Activated CD8-positive, alpha-beta memory T cell treated with anti-CD3 and anti-CD28 coated beads for 36 hours (primary cell): ENCODE data around the gene KCNMA1. TPM values are rescaled to one million over a fixed set of nuclear protein-coding genes. Genes with fewer than 3 reads are reported as not detected.

Experiments
- CTCF ChIA-PET: fragments of 350-600 bp; sonication (Branson Sonifier 250); formaldehyde crosslinking; loops from one replicate; lab custom pipeline; 2021; ENCODE audit warnings: antibody characterized with exemption; lab: Charles Lee
- POLR2A ChIA-PET: fragments of 350-600 bp; sonication (Branson Sonifier 250); formaldehyde crosslinking; loops from one replicate; lab custom pipeline; 2021; ENCODE audit warnings: antibody characterized with exemption; lab: Charles Lee
- total RNA-seq, 2 experiments: library from RNA; stranded (reverse); gene quantifications; one replicate each; pipeline ENCODE4 v1.2.3, GENCODE V29; 2021

The KCNMA1 gene
- total RNA-seq, 2 experiments from 2014 or later = not detected

GRCh38 chr10:77478962-77479359 lies 158.6 kb downstream of the KCNMA1 start:
- POLR2A ChIA-PET = no interaction called here
- CTCF ChIA-PET = no interaction called here

- CTCF ChIA-PET = no interaction called here
- POLR2A ChIA-PET = no interaction called here
These were observed 159.2 kb downstream of the KCNMA1 start for GRCh38 chr10:77478247-77478961.

GRCh38 chr10:77475522-77475921 lies 162.1 kb downstream of the KCNMA1 start:
- ChIA-PET CTCF (no interaction called here), POLR2A (no interaction called here)

GRCh38 chr10:77474939-77475338 lies 162.7 kb downstream of the KCNMA1 start:
- POLR2A ChIA-PET = no interaction called here
- CTCF ChIA-PET = no interaction called here

- POLR2A ChIA-PET = no interaction called here
- CTCF ChIA-PET = no interaction called here
These were observed 163.2 kb downstream of the KCNMA1 start for GRCh38 chr10:77474386-77474785.

DNA sequence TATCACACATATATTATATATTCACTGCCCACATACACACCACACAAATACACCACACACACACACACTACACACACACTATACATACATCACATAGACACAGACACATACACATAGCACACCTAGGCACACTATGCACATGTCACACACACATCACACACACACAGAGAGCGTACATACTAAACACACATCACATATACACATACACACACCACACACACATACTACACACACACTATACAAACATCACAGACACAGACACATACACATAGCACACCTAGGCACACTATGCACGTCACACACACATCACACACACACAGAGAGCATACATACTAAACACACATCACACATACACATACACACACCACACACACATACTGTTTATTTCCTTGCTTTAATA lies 165.5 kb downstream of the KCNMA1 start:
- ChIA-PET POLR2A (no interaction called here), CTCF (no interaction called here)

GRCh38 chr10:77471069-77471536 lies 166.5 kb downstream of the KCNMA1 start:
- CTCF ChIA-PET = no interaction called here
- POLR2A ChIA-PET = no interaction called here

- POLR2A ChIA-PET = no interaction called here
- CTCF ChIA-PET = no interaction called here
These were observed 170.1 kb downstream of the KCNMA1 start for GRCh38 chr10:77467422-77467963.

DNA sequence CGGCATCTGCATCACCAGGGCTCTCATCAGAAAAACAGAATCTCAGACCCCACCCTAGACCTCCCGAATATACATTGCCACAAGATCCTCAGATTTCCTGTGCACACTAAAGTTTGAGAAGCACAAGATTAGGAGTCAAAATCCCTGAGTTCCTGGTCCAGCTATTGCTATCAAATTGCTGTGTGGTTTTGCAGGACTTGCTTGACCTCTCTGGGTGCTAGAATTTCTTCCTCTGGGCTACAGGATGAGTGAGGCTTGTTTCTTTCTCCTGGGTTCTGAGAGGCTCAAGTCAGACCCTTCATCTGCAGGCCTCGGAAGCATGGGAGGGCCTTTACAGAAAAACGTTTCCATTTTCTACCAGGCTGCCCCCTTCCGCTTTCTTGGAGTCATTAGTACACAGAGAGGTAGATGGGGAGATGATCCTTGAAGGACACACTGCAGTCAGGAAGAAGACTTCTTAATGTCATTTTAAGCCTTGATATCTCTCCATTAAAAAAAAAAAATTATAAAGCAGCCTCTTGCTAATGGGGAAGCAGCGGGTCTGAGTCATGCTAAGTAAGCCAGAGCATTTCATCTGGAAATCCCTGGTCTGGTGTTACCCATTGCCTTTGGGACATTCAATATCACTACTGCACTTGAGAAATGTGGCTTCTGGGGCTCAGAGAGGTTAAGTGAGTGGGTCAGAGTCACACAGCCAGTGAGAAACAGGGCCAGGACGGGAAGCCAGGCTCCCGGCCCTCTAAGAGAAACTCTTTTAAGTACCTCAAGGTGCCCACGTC lies 173.5 kb downstream of the KCNMA1 start:
- POLR2A ChIA-PET = no interaction called here
- CTCF ChIA-PET = no interaction called here

- POLR2A ChIA-PET = no interaction called here
- CTCF ChIA-PET = no interaction called here
These were observed 174.1 kb downstream of the KCNMA1 start for GRCh38 chr10:77463499-77463898.

DNA sequence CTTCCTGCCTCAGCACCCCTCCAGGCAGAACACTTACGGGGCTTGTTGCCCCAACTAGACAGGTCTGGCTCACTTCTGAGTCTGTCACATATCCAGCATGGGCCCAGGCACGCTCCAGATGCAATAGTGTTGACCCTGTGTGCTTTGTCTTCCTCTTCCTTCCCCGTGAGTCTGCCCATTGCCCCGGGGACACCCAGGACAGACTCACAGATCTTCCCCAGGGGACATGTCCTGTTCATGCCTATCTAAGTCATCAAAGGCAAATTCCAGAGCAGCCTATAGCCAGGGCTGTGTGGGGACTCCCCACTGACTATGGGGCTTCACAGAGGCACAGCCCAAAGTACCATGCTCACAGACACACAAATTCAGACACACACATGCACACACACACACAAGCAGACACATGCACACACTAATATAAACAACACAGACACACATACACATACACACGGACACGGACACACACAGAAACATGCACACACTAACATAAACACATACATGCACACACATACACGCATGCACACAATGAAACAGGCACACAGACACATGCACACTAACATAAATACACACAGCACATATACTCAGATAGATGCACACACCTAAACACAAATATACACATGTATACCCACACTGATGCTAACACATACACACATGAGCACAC lies 175.8 kb downstream of the KCNMA1 start:
- CTCF ChIA-PET = no interaction called here
- POLR2A ChIA-PET = no interaction called here

DNA sequence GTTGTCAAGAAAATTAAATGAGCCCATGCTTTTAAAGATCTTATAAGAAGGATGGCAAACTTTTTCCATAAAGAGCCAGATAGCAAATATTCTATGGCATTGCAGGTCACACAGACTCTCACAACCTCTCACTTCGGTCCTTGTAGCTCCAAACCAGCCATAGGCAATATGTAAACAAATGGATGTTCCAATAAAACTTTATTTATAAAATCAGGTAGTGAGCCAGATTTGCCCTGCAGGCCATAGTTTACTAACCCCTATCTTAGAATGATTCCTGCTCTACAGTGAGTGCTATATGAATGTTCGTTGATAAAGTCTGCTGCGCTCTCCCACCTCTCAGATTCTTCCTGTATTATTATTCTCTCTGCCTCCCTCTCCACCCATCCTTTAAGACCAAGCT lies 177.7 kb downstream of the KCNMA1 start:
- CTCF ChIA-PET = no interaction called here
- POLR2A ChIA-PET = no interaction called here

DNA sequence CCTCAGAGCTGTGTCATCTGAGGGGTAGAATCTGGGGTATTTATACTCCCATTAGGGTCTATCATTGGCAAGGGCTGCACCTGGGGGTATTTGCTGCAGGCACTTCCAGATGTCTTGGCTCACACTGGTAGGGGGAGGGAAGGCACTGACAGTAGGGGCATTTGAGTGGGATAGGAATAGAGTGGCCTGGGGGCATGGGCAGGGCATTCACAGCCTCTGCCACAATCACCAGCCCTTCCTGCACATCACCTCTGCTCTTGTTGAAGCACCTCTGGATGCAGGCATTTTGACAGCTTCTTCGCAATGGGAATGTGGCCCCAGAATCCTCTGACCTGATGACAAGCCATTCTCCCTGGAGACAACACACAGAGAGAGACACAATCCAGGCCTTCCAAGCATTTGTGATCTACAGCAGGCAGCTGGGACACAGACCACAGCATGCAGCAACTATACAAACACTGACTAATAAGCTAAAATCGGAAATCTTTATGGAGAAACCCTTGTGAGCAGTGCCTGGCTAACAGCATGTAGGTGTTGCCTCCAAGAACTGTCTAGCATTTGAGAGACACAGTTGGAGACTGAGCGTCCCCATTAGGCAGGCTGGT lies 178.5 kb downstream of the KCNMA1 start:
- POLR2A ChIA-PET = no interaction called here
- CTCF ChIA-PET = no interaction called here

DNA sequence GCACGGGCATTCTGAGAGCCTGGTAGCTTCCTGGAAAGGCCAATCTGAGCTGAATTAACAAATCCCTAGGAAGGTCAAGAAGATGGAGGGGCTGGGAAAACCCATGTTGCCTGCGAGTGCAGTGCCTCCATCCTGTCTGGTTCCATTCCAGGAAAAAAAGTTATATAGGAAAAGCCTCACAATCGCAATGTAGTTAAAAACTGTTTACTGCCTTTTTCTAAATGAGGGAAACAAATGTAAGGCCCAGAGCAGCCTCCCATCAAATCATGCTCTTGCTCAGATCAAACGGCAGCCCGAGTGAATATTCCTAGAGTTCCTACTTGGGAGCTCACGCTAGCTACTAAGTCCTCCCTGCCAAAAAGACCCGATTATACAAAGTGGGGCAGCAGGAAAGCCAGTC lies 179.9 kb downstream of the KCNMA1 start:
- ChIA-PET CTCF (no interaction called here), POLR2A (no interaction called here)

DNA sequence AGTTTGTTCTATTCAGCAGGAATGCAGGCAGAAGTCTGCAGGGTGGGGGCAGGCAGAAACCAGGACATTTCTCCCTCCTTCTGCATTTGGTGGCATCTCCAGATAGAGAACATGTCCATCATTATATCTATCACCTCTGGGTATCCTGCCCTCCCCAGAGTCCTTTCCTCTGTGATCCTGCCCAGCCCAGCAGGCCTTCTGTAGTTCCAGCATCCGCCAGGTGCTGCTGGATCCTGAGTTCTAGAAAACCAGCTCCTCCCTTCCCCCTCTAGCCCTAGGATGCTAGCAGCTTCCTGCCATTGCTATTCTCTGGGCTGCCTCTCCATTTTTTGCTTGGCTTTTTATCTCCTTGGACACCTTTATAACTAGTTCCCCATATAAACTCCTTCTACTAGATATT lies 180.3 kb downstream of the KCNMA1 start:
- CTCF ChIA-PET = no interaction called here
- POLR2A ChIA-PET = no interaction called here

DNA sequence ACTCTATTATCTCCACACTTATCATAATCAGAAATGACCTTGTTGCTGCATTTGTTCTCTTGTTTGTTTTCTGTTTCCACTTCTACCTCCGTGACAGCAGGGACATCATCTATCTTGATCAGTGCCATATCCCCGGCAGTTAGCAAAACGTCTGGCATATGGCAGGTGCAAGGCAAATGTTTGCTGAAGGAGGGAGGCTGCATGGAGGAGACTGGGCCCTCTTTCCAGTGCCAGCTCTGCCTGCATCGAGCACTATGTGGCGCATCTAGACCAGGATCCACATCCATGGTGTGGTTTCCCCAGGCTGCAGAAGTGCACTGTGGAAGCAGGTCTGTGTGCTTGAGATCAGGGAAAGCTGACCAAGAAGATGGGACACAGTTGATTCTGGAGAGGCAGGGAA lies 181.2 kb downstream of the KCNMA1 start:
- ChIA-PET POLR2A (no interaction called here), CTCF (no interaction called here)

DNA sequence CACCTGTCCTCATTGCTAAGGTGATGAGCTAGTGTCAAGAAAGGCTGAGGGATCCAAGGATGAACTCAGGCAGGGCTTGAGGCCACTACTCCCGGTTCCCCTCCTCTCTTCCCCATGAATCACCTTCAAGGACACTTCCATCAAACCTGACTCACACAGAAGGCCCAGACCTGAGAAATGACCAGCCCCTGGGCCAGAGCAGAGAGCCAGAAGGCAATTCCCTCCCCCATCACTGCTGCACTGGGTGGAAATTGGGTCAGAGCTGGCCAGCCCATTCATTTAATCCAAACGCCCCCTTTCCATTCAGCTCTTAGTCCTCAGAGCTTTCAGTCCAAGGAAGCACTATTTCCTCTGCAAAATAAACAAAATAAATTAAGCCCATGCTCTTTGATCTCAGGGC lies 182.0 kb downstream of the KCNMA1 start:
- ChIA-PET POLR2A (no interaction called here), CTCF (no interaction called here)

- ChIA-PET CTCF (no interaction called here), POLR2A (no interaction called here)
These were observed 184.6 kb downstream of the KCNMA1 start for GRCh38 chr10:77452952-77453564.

DNA sequence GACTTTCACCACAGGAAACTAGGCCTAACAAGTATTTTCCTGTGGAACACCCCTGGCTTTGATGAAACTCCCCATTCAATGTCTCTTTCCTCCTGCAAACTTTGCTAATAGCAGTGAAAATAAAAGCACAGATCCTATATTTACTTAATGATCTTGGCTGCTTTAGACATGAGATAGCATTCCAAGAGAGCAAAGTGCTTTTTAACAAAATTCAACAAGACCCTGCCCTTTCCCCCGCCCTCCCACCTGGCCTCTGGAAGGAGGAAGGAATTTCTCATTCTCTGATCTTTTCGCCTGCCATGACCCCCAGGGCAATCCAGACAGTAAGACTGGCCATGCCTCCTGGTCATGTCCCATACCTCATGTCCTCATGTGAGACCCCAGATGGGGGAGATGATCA lies 185.7 kb downstream of the KCNMA1 start:
- ChIA-PET CTCF (no interaction called here), POLR2A (no interaction called here)

GRCh38 chr10:77448226-77448625 lies 189.4 kb downstream of the KCNMA1 start:
- POLR2A ChIA-PET = no interaction called here
- CTCF ChIA-PET = no interaction called here
